B cell (primary cell): ENCODE measurements around the gene CHRM2.

Experiments used
- EZH2 ChIP-seq: IDR thresholded peaks from 2 replicates; pipeline ENCODE4 v1.6.1; 2012; ENCODE audit warnings: borderline replicate concordance, low read depth, mild to moderate bottlenecking, moderate library complexity, low read length; ENCODE audit not compliant: insufficient read depth, poor library complexity, severe bottlenecking
- TF ChIP-seq, protein P1 (sequence below): fragments of 200-600 bp; IDR thresholded peaks from one replicate; pipeline ENCODE4 v1.8.0; 2022; ENCODE audit warnings: antibody characterized with exemption, mild to moderate bottlenecking

DNA sequence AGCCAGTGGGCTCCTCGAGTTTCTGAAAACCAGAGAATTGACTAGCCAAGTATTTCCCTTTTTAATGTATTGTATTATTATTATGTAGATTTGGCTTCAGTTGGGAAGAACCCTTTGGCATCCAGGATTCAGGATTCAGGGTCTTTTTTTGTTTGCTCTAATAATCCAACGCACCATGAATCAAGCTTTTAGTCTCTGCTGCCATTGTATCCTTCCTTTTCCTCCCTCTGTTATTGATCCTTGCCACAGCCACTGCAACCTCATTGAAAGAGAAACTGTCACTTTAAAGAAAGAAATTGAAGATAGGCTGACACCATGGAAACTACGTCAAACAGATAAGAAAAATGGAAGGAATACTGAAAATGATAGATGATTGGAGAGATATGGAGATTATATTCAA, 150.0 kb downstream of the CHRM2 start:
- TF ChIP-seq, protein P1, sequence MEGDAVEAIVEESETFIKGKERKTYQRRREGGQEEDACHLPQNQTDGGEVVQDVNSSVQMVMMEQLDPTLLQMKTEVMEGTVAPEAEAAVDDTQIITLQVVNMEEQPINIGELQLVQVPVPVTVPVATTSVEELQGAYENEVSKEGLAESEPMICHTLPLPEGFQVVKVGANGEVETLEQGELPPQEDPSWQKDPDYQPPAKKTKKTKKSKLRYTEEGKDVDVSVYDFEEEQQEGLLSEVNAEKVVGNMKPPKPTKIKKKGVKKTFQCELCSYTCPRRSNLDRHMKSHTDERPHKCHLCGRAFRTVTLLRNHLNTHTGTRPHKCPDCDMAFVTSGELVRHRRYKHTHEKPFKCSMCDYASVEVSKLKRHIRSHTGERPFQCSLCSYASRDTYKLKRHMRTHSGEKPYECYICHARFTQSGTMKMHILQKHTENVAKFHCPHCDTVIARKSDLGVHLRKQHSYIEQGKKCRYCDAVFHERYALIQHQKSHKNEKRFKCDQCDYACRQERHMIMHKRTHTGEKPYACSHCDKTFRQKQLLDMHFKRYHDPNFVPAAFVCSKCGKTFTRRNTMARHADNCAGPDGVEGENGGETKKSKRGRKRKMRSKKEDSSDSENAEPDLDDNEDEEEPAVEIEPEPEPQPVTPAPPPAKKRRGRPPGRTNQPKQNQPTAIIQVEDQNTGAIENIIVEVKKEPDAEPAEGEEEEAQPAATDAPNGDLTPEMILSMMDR, result no peak
- no peak for TF ChIP-seq EZH2
